GM20000 (cell line): ENCODE data around the gene HLA-DQA2.
"Not testable (repeated sequence)": the region's sequence is repeated elsewhere in the genome, so short reads cannot be mapped to it uniquely, and the experiment has no call there.

Source experiments
- DNase-seq: peaks from one replicate; pipeline ENCODE4 v3.0.0; 2012; ENCODE audit warnings: low spot score
- TF ChIP-seq, protein P1 (sequence below): IDR thresholded peaks from 2 replicates; pipeline ENCODE4 v1.5.1; 2012; ENCODE audit warnings: mild to moderate bottlenecking, control low read depth; ENCODE audit errors: extremely low read depth, missing control alignments

Gene HLA-DQA2

DNA sequence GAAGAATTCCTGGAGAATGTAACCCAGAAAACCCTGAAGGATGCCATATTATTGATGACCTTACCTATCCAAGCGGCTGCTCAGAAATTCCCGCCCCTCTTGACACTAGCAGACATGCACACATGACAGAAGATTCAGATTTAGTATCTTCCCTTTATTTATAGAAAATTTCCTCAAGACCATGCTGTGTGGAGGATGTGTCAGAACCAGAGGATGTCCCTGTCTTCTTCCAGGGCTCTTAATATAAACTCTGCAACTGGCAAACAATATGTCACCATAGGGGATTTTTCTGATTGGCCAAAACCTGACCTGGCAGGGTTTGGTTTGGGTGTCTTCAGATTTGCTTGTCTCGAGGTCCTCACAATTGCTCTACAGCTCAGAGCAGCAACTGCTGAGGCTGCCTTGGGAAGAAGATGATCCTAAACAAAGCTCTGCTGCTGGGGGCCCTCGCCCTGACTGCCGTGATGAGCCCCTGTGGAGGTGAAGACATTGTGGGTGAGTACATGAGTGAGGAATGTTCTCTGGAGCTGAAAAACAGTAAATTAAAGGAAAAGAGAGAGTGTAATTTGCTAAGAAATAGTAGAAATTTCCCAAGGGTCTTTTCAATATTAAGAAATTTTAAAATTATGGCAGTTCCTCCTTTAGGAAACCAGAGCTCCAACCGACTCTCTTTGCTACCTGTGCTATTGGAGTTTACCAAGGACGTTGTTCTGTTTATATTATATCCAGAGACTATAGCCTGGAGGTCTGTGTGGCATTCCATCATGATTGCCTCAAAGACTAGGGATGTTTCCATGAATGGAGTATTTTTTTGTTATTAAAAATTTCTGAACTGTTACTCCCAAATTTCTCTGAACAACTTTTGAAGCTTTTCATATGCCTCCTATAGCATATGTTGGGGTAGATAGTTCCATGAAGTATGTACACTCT lies at the start of gene HLA-DQA2:
Gene HLA-DQA2 (plus strand): TSS at position 361 of the 930 bp plus-strand sequence. CDS start 53 bp downstream, at position 414.
- DNase-seq = no peak
- TF ChIP-seq, protein P1, sequence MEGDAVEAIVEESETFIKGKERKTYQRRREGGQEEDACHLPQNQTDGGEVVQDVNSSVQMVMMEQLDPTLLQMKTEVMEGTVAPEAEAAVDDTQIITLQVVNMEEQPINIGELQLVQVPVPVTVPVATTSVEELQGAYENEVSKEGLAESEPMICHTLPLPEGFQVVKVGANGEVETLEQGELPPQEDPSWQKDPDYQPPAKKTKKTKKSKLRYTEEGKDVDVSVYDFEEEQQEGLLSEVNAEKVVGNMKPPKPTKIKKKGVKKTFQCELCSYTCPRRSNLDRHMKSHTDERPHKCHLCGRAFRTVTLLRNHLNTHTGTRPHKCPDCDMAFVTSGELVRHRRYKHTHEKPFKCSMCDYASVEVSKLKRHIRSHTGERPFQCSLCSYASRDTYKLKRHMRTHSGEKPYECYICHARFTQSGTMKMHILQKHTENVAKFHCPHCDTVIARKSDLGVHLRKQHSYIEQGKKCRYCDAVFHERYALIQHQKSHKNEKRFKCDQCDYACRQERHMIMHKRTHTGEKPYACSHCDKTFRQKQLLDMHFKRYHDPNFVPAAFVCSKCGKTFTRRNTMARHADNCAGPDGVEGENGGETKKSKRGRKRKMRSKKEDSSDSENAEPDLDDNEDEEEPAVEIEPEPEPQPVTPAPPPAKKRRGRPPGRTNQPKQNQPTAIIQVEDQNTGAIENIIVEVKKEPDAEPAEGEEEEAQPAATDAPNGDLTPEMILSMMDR = no peak

DNA sequence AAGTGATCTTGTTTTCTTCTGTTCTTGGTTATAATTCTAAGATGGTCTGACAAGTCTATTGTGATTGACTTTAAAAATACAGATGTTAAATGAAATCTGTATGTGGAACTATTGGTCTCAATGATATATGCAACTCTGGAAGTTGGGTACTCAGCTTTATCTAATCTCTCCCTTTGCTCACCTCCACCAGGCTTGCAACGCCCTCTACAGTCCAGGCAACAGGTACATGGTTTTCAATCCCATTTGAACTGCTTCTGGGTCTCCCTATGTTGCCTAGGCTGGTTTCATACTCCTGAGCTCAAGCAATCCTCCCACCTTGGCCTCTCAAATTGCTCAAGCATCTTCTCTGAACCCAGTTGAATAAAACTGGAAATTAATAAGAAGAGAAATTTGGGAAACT lies 49.2 kb upstream of the HLA-DQA2 start:
- TF ChIP-seq, protein P1 = peak; percentile 22
- DNase-seq = peak; percentile 53

DNA sequence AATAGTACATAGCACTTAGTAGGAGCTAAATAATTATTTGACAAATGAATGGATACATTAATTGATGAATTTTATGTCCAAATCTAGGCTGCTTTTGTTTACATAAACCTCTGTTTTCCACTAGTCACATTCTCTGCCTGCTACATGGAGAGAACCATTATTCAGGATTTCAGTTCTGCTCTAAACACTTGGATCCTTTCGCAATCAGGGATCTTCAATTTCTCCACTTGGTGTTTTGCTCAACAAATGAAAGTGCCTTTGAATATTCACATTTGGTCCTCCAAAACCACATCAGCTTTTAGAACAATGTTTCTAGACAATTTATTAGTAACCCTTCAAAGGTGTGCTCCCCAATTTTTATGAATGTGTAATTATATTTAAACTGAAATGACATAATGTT lies 44.2 kb upstream of the HLA-DQA2 start:
- no peak for DNase-seq
- TF ChIP-seq, protein P1 = no peak

DNA sequence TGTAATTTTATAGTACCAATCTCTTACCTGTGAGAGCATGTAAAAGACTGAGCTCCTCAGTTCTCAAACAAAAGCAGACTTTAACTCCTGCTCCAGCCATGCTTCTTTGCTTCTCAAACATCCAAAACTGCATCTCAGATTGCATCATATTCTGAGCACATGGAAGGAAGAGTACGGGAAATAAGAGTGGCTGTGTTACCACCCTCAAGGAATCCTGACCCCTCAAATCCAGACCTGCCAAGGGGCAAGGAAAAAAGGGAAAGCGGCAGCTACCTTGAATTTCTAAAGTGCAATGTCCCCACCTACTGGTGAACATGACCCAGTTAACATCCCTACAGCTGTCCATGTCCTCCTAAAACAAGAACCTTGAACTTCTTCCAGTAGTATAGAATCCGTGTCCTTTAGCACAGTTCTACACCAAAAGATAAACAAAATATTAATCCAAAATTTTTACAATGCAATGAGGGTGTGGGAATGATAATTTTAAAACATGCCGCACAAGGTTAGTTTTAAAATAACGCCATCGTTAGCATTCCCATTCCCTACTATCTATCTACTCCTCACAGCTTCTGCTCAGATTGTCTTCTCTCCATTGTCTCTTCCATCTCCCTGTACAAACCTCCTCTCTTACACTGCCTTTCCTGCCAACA lies 40.7 kb upstream of the HLA-DQA2 start:
- DNase-seq = peak; percentile 17
- TF ChIP-seq, protein P1 = peak; percentile 56

DNA sequence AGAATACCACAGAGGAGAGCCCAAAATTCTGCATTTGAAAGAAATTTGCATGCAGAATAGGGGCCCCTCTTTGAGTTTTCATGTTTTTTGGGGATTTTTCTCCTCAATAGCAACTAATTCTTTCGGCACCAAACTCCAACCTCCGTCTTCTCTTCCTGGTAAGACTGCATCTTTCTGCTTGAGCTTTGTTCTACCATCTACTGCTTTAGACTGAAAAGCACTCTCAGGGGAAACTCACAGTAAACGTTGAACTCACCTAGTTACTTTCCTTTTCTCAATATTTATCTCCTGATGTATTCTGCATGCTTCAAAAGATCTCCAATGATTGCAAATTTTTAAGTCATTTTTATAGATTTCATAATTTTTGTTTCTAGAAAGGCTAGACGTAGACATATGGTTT lies 37.8 kb upstream of the HLA-DQA2 start:
- TF ChIP-seq, protein P1 = no peak

DNA sequence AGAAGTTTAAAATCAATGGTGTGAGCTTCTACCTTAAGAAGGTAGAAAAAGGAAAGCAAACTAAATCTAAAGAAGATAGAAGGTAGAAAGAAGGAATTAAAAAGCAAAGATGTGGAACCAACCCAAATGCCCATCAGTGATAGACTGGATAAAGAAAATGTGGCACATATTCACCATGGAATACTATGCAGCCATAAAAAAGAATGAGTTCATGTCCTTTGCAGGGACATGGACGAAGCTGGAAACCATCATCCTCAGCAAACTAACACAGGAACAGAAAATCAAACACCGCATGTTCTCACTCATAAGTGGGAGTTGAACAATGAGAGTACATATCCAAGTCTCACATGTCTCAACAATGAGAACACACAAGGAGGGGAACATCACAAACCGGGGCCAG lies 36.0 kb upstream of the HLA-DQA2 start:
- DNase-seq = not testable (repeated sequence)

More for the DNA sequence above, 37.8 kb upstream of the HLA-DQA2 start:
- no peak for DNase-seq

DNA sequence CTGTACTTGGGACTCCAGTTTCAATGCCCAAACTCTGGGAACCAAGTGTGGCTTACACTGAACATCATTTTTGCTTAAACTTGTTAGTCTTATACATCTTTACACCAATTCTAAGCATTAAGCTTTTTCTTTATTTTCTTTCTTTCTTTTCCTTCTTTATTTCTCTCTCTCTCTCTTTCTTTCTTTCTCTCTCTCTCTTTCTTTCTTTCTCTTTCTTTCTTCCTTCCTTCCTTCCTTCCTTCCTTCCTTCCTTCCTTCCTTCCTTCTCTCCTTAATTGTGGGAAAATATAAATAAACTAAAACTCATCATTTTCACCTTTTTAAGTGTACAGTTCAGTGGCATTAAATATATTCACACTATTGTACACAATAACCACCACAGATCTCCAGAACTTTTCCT lies 31.6 kb upstream of the HLA-DQA2 start:
- TF ChIP-seq, protein P1 = no peak
- DNase-seq = no peak
